HG03439 (cell line): Measurements from ENCODE around the gene WASL.

Source experiments
- ATAC-seq: cut with Tn5 transposase; IDR thresholded peaks from one replicate; pipeline ENCODE4 v1.9.1; 2021; ENCODE audit warnings: mild to moderate bottlenecking, moderate library complexity; ENCODE audit not compliant: unreplicated experiment

The WASL gene

GRCh38 chr7:123705211-123705901 is 43.4 kb downstream of the WASL start:
- no peak for ATAC-seq

- ATAC-seq = no peak
These were observed 52.7 kb downstream of the WASL start for GRCh38 chr7:123695944-123696677.

GRCh38 chr7:123692471-123692877 is 56.3 kb downstream of the WASL start:
- no peak for ATAC-seq

- ATAC-seq = no peak
These were observed 58.3 kb downstream of the WASL start for GRCh38 chr7:123690550-123690949.

- ATAC-seq = no peak
These were observed 59.6 kb downstream of the WASL start for GRCh38 chr7:123689250-123689649.

GRCh38 chr7:123687727-123688126 is 61.1 kb downstream of the WASL start:
- ATAC-seq = no peak

GRCh38 chr7:123687161-123687560 is 61.6 kb downstream of the WASL start:
- ATAC-seq = no peak

GRCh38 chr7:123682690-123683089 is 66.1 kb downstream of the WASL start:
- ATAC-seq = no peak

- ATAC-seq = no peak
These were observed 67.2 kb downstream of the WASL start for GRCh38 chr7:123681561-123681960.

- no peak for ATAC-seq
These were observed 68.2 kb downstream of the WASL start for GRCh38 chr7:123680580-123680979.

GRCh38 chr7:123679614-123680013 is 69.2 kb downstream of the WASL start:
- no peak for ATAC-seq

GRCh38 chr7:123677061-123677715 is 71.6 kb downstream of the WASL start:
- no peak for ATAC-seq

- no peak for ATAC-seq
These were observed 73.7 kb downstream of the WASL start for GRCh38 chr7:123675181-123675473.

GRCh38 chr7:123674399-123675180 is 74.2 kb downstream of the WASL start:
- no peak for ATAC-seq

- ATAC-seq = no peak
These were observed 74.9 kb downstream of the WASL start for GRCh38 chr7:123673752-123674398.

GRCh38 chr7:123673137-123673732 is 75.6 kb downstream of the WASL start:
- ATAC-seq = no peak

GRCh38 chr7:123669485-123669884 is 79.3 kb downstream of the WASL start:
- ATAC-seq = no peak

GRCh38 chr7:123666492-123666891 is 82.3 kb downstream of the WASL start:
- ATAC-seq = no peak

GRCh38 chr7:123665896-123666295 is 82.9 kb downstream of the WASL start:
- ATAC-seq = no peak

GRCh38 chr7:123665157-123665556 is 83.6 kb downstream of the WASL start:
- ATAC-seq = no peak

GRCh38 chr7:123663200-123663599 is 85.6 kb downstream of the WASL start:
- ATAC-seq = no peak
